WI38 (cell line): ENCODE results near the gene SCP2D1.

Experiments used
- H3K4me3 ChIP-seq: 2 replicates; pipeline ENCODE4 v1.5.1; 2011; ENCODE audit warnings: low read depth, mild to moderate bottlenecking, control low read depth, low read length
- TF ChIP-seq, protein P1 (sequence below): IDR thresholded peaks from 2 replicates; pipeline ENCODE4 v1.5.1; 2012; ENCODE audit warnings: low read depth, mild to moderate bottlenecking, control low read depth, low read length

The SCP2D1 gene

DNA sequence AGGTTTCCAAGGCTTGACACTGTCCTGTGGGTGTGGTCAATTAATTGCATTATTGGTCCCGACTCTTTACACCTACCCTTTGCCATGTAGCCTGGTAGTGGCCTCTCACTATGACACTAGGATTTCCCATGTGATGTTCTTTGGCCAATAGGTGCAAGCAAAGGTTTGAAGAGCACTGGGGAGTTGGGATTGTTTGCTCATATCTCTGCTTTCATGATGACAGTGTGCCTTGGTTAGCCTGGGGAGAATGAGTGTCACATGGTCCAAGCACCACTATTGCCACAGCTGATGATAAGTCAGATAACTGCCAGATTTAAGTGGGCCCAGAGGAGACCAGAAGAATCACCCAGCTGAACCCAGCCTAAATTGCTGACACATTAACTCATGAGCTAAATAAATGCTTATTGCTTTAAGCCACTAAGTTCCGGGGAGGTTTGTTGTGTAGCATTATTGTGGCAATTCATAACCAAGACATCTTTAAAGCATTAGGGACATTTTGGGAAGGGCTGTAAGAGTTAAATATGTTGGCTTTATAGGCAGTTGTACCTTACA, 17.2 kb upstream of the SCP2D1 start:
- H3K4me3 ChIP-seq: no peak overlapping the region
- TF ChIP-seq, protein P1, sequence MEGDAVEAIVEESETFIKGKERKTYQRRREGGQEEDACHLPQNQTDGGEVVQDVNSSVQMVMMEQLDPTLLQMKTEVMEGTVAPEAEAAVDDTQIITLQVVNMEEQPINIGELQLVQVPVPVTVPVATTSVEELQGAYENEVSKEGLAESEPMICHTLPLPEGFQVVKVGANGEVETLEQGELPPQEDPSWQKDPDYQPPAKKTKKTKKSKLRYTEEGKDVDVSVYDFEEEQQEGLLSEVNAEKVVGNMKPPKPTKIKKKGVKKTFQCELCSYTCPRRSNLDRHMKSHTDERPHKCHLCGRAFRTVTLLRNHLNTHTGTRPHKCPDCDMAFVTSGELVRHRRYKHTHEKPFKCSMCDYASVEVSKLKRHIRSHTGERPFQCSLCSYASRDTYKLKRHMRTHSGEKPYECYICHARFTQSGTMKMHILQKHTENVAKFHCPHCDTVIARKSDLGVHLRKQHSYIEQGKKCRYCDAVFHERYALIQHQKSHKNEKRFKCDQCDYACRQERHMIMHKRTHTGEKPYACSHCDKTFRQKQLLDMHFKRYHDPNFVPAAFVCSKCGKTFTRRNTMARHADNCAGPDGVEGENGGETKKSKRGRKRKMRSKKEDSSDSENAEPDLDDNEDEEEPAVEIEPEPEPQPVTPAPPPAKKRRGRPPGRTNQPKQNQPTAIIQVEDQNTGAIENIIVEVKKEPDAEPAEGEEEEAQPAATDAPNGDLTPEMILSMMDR: no peak

DNA sequence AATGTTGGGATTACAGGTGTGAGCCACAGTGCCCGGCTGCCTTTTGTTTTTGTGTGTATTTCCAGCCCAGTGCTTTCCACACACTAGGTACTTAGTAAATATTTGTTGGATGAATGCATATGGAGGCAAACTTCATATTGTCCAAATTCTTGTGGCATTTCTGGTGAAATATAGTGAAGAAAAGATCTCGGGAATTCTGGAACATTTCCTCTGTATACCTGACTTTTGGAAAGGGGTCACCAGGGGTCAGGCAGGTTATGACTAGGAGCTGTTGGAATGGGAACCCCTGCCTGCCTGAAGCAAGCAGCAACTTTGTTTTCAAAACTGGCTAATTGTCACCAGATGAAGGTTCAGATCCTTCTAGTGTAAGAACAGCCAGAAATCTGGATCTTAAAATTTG, 12.1 kb upstream of the SCP2D1 start:
- H3K4me3 ChIP-seq: no peak overlapping the region
- TF ChIP-seq, protein P1: no peak

GRCh38 chr20:18802012-18802634, 11.5 kb upstream of the SCP2D1 start:
- TF ChIP-seq, protein P1: no peak
- no peak overlapping the region for H3K4me3 ChIP-seq

DNA sequence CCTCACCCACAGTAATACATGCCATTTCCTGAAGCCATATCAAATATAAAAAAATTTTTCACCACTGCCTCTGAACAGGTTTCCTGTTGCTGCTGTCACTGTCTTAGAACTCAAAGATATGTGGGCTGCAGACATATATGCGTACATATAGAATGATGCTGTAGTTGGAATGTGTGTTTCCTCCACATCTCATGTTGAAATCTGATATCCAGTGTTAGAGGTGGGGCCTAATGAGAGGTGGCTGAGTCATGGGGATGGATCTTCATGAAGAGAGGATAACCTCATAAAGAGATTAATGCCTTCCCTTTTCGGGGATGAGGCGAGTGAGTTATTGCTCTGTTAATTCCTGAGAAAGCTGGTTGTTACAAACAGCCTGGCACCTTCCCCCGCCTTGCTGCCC, 7.7 kb upstream of the SCP2D1 start:
- TF ChIP-seq, protein P1: no peak
- H3K4me3 ChIP-seq: no peak overlapping the region

DNA sequence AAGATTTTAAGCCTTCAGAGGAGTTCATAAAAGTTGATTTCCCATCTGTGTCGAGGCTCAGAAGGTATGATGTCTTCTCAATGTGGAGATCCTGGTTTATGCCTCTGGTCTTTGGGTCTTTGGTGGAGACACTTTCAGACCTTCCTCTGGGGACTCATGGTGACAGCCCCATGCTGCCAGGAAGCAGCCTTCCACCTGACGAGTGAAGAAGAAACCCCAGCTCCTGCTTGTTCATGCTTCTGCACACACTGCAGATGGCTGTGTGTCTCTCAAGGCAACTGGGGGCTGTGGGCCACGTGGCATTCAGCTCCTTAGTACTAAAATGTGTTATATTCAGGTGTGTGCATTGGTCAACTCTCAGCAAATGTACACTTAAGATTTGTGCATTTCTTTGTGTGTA, 4.9 kb upstream of the SCP2D1 start:
- TF ChIP-seq, protein P1: no peak
- no peak overlapping the region for H3K4me3 ChIP-seq

GRCh38 chr20:18811186-18811585, 2.4 kb upstream of the SCP2D1 start:
- TF ChIP-seq, protein P1: no peak
- no peak overlapping the region for H3K4me3 ChIP-seq

- no peak overlapping the region for H3K4me3 ChIP-seq
- TF ChIP-seq, protein P1: no peak
Measured at GRCh38 chr20:18811904-18812303, 1.7 kb upstream of the SCP2D1 start.
